ENCODE measurements around the gene PDZRN4.

DNA sequence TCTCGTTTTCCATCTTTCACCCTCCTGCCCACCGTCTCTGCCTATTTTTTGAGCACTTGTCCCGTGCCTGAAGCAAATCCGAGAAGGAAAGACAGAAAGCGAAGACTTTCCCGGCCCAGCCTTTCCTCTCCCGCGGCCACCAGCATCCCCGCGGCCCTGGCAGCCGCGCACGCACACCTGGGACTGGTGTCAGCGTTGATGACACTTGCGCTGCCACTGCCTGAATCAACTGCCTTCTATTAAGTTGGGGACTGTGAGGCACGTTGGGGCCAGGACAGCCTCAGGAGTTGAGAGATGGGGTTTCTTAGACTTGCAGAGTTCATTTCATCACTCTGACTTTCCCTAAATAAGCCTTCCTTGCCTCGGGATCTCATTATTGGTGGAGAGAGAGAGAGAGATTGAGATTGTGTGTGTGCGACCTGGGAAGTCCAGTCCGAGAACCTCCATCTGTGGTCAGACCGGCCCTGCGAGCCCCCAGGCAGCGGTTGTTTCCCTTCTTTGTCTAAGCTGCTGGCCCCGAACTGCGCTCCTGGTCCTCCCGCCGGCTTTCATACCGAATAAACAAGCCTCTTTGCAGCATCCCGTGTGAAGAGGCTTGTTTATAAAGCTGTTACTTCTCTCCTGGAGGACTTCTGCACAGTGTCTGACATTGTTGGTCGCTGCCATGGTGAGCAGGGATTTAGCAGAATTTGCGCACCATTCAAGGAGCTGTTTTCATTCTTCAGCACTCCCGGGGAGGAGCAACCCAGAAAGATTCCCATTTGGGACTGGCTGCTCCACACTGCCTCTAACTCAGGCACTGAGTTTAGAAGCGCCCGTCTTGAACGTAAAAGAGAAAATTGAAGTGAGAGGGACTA is 1.5 kb downstream of the PDZRN4 start:
- TF ChIP-seq POLR2A (IDR thresholded peaks at IDR 0.05), result no peak
- TF ChIP-seq, protein P1, sequence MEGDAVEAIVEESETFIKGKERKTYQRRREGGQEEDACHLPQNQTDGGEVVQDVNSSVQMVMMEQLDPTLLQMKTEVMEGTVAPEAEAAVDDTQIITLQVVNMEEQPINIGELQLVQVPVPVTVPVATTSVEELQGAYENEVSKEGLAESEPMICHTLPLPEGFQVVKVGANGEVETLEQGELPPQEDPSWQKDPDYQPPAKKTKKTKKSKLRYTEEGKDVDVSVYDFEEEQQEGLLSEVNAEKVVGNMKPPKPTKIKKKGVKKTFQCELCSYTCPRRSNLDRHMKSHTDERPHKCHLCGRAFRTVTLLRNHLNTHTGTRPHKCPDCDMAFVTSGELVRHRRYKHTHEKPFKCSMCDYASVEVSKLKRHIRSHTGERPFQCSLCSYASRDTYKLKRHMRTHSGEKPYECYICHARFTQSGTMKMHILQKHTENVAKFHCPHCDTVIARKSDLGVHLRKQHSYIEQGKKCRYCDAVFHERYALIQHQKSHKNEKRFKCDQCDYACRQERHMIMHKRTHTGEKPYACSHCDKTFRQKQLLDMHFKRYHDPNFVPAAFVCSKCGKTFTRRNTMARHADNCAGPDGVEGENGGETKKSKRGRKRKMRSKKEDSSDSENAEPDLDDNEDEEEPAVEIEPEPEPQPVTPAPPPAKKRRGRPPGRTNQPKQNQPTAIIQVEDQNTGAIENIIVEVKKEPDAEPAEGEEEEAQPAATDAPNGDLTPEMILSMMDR (IDR thresholded peaks at IDR 0.05), result no peak

Data from adrenal gland (tissue), 5 donors.